ENCODE results near the gene NT5C2.
"Not testable (repeated sequence)": the region's sequence is repeated elsewhere in the genome, so short reads cannot be mapped to it uniquely, and the experiment has no call there.

GRCh38 chr10:103174324-103174723, 18.7 kb downstream of the NT5C2 start:
- not testable (repeated sequence) for TF ChIP-seq CTCF (conservative IDR thresholded peaks at IDR 0.05 in 1 of 2, IDR thresholded peaks at IDR 0.05 in 1 of 2; ENCODE audit: low read depth in 1 of 2, low read length in 2 of 2); EZH2 (IDR thresholded peaks at IDR 0.05; ENCODE audit: low read length, missing control alignments)

All from fibroblast of lung (primary cell).